HepG2 (cell line): ENCODE data around the gene IFT22. TPM values are rescaled to one million over a fixed set of nuclear protein-coding genes. Genes with fewer than 3 reads are reported as not detected.

Experiments
- ARID4A ChIP-seq: sonication (generic); formaldehyde crosslinking; IDR thresholded peaks from 2 replicates; pipeline ENCODE4 v1.5.0; 2020; ENCODE audit warnings: mild to moderate bottlenecking, missing genetic modification reagents, borderline replicate concordance
- KLF13 ChIP-seq: sonication (generic); formaldehyde crosslinking; IDR thresholded peaks from 2 replicates; pipeline ENCODE4 v1.4.0; 2020; ENCODE audit warnings: mild to moderate bottlenecking, missing genetic modification reagents
- NFAT5 ChIP-seq: sonication (generic); formaldehyde crosslinking; IDR thresholded peaks from 2 replicates; pipeline ENCODE4 v1.4.0; 2020; ENCODE audit warnings: missing genetic modification reagents
- ZNF280D ChIP-seq: sonication (generic); formaldehyde crosslinking; IDR thresholded peaks from 2 replicates; pipeline ENCODE4 v1.5.1; 2020; ENCODE audit warnings: mild to moderate bottlenecking, missing genetic modification reagents
- ZNF609 ChIP-seq: sonication (generic); formaldehyde crosslinking; IDR thresholded peaks from 2 replicates; pipeline ENCODE4 v1.4.0; 2020; ENCODE audit warnings: mild to moderate bottlenecking, missing genetic modification reagents, borderline replicate concordance
- ZNF800 ChIP-seq: sonication (generic); formaldehyde crosslinking; IDR thresholded peaks from 2 replicates; pipeline ENCODE4 v1.4.0; 2020; ENCODE audit warnings: missing genetic modification reagents
- polyA plus RNA-seq, 8 experiments: library from polyadenylated mRNA; depleted of rRNA in 3 of 8; stranded (reverse) in 7 of 8; unstranded in 1 of 8; fragments of >200 nt; fragmentation: Illumina TruSeq in 4 of 8; extraction: Trizol in 4 of 8; gene quantifications; 2 replicates each; pipeline versions ENCODE4 v1.2.1 to v1.2.3, GENCODE V29; 2011 to 2016; ENCODE audit warnings: low read depth in 4 of 8, missing spikeins in 1 of 8, mixed read lengths in 1 of 8; ENCODE audit not compliant: insufficient read depth in 1 of 8
- total RNA-seq, 5 experiments: library from RNA; depleted of rRNA; stranded (reverse); fragments of >200 nt; fragmentation: Illumina TruSeq; extraction: Trizol; gene quantifications; 2 replicates each; pipeline ENCODE4 v1.2.3, GENCODE V29; 2016; ENCODE audit warnings: low read depth in 1 of 5

IFT22 gene
- total and polyA plus RNA-seq, 2 of the 13 experiments (the other 11 are each of a cell fraction or from before 2014, with no cell fraction given), result 8.9 to 14.5 TPM

- TF ChIP-seq ARID4A (CRISPR knock-in tag) (peak; percentile 58; the same call in 1 of the 2 replicates), KLF13 (CRISPR knock-in tag) (no peak), ZNF800 (CRISPR knock-in tag) (peak; percentile 69; the same call in 1 of the 2 replicates), NFAT5 (CRISPR knock-in tag) (no peak), ZNF609 (peak; percentile 4; the same call in 1 of the 2 replicates), ZNF280D (CRISPR knock-in tag) (0 out of 2 replicates have a peak, but pooled peaks have one; percentile 44)
These were observed 13.1 kb downstream of the IFT22 start (continued) for GRCh38 chr7:101308245-101309085.
